Transverse colon (tissue), 4 donors: ENCODE results near the gene DLGAP1. TPM values are rescaled to one million over a fixed set of nuclear protein-coding genes. Genes with fewer than 3 reads are reported as not detected.
A peak's percentile ranks its signal among the peaks of the same experiment; 100 is the strongest.

Experiments
- DNase-seq: peaks from one replicate; pipeline ENCODE4 v3.0.0-alpha.2; 2019
- H3K27ac ChIP-seq, 4 donors: fragments of 200-600 bp; sonication (generic); 2 replicates each; pipeline ENCODE4 v1.5.1; 2016 to 2018; ENCODE audit warnings: inconsistent platforms in 4 of 4
- H3K27me3 ChIP-seq: fragments of 200-600 bp; sonication (generic); 2 replicates; pipeline ENCODE4 v1.5.1; 2017; ENCODE audit warnings: inconsistent platforms
- H3K36me3 ChIP-seq, 4 donors: fragments of 200-600 bp; sonication (generic); 2 replicates each; pipeline ENCODE4 v1.5.1; 2017 to 2019; ENCODE audit warnings: inconsistent platforms in 4 of 4
- H3K4me1 ChIP-seq, 4 donors: fragments of 200-600 bp; sonication (generic); 2 replicates each; pipeline ENCODE4 v1.5.1; 2017 to 2020; ENCODE audit warnings: inconsistent platforms in 4 of 4
- H3K4me3 ChIP-seq, 4 donors: fragments of 200-600 bp; sonication (generic); 1 replicate in 1 of 4; 2 replicates in 3 of 4; pipeline versions ENCODE4 v1.5.1 to v1.6.1; 2017 to 2019; ENCODE audit warnings: inconsistent platforms in 4 of 4
- H3K9me3 ChIP-seq, 2 donors: fragments of 200-600 bp; sonication (generic); 2 replicates each; pipeline ENCODE4 v1.5.1; 2017 to 2019; ENCODE audit warnings: inconsistent platforms in 2 of 2
- EP300 ChIP-seq: sonication (generic); formaldehyde crosslinking; IDR thresholded peaks from one replicate; pipeline ENCODE4 v1.6.1; 2017; ENCODE audit warnings: antibody characterized with exemption, low read depth
- POLR2A ChIP-seq: fragments of 450-650 bp; IDR thresholded peaks from one replicate; pipeline ENCODE4 v1.6.1; 2016; ENCODE audit warnings: antibody characterized with exemption, mild to moderate bottlenecking, moderate library complexity
- POLR2AphosphoS5 ChIP-seq, 3 donors: sonication (generic); formaldehyde crosslinking; IDR thresholded peaks; one replicate each; pipeline ENCODE4 v1.6.1; 2016; ENCODE audit warnings: antibody characterized with exemption in 3 of 3
- WGBS, 2 donors: methylation state at CpG; one replicate each; pipeline ENCODE4 v1.1.5; 2018; ENCODE audit warnings: low coverage in 1 of 2; 5-methylcytosine and 5-hydroxymethylcytosine counted together
- in situ Hi-C, 4 donors: fragments of 200-750 bp; cut with MboI; loops; one replicate each; pipeline versions ENCODE4 v1.15.0 to v1.15.1; 2017; ENCODE audit warnings: low sequenced_read_pairs in 3 of 4, low pct_ligation_motif_present in 1 of 4, low pct_unique_long_range_greater_than_20kb in 1 of 4
- intact Hi-C: fragments of 100-400 bp; cut with DNase I; formaldehyde crosslinking; loops from one replicate; pipeline ENCODE4 v1.15.1; 2023; ENCODE audit warnings: low total_unique reads
- total RNA-seq, 4 donors: library from RNA; depleted of rRNA; stranded (reverse); fragments of >200 nt; gene quantifications; one replicate each; pipeline ENCODE4 v1.1.0, GENCODE V29; 2016
- TF ChIP-seq, protein P1 (sequence below), 5 experiments: fragments of 200-600 bp in 3 of 5; fragments of 450-650 bp in 2 of 5; sonication (generic) in 3 of 5; IDR thresholded peaks; 1 replicate in 2 of 5; 2 replicates in 3 of 5; pipeline ENCODE4 v1.5.1; 2016 to 2017; ENCODE audit warnings: antibody characterized with exemption in 5 of 5, inconsistent platforms in 3 of 5, mild to moderate bottlenecking in 2 of 5, moderate library complexity in 1 of 5

DLGAP1 gene
- total RNA-seq, 4 donors from 2014 or later, result 2.7 to 7.2 (median 3.3) TPM

DNA sequence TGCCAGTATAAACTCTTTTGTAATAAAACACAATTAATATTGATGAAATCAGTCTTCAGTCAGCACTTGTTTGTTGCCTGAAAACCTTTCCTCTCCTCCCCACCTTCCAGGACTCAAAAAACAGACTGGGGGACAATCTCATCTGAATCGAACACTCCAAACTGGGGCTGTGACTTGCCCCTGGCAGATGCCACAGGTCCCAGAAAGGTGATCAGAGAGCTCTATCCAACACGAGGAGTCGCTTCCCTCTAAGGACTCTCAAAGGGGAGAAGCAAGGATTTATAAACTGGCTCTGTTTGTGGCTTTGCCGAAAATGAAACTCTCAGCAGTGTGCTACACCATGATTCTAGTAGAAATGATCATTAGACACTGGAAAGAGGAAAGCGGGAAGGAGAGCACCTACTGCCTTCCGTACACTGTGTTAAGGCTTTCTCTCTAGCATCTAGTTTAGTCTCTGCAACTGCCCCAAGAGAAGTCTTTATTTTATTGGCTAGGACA is 805.9 kb downstream of the DLGAP1 start:
- H3K9me3 ChIP-seq, result no peaks in the 10 kb centered on the region
- no peaks in the 10 kb centered on the region for H3K27me3 ChIP-seq
- H3K4me3 ChIP-seq, result no peak overlapping the region
- no peaks in the 10 kb centered on the region for H3K36me3 ChIP-seq
- no peak for DNase-seq
- in situ Hi-C loops (no loop called here), intact Hi-C loops (no loop called here)
- H3K4me1 ChIP-seq, result peaks cover 0 to 15% (median 8%) of the 10 kb centered on the region in 4 donors
- 80 to 86% methylated on average over 3 to 6 of the region's 6 CpGs for WGBS, 2 donors
- H3K27ac ChIP-seq, result peak overlapping the region in 2 of 4 donors; percentile 6 to 11
- TF ChIP-seq POLR2AphosphoS5 (IDR thresholded peaks at IDR 0.05) (no peak), EP300 (no peak)

DNA sequence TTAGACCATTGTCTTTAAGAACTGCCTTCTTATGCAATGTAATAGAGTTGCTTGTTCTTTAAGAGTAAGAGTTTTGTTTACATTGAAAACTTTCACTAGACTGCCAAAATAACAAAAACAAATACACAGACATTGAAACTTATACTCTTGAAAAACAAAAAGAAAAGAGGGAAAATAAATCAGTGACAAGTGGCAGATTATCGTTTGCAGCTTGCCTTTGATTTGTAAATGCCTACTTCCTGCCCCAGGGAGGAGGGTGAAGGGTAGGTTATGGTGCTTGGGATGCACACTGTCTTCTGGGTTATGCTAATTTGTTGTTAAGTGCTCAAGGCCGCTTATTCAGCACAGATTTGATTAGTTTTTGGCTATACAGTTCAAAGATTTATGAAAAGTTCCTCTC is 806.5 kb downstream of the DLGAP1 start:
- no peak for TF ChIP-seq POLR2AphosphoS5 (IDR thresholded peaks at IDR 0.05)
- no peak for TF ChIP-seq POLR2A
- TF ChIP-seq, protein P1, sequence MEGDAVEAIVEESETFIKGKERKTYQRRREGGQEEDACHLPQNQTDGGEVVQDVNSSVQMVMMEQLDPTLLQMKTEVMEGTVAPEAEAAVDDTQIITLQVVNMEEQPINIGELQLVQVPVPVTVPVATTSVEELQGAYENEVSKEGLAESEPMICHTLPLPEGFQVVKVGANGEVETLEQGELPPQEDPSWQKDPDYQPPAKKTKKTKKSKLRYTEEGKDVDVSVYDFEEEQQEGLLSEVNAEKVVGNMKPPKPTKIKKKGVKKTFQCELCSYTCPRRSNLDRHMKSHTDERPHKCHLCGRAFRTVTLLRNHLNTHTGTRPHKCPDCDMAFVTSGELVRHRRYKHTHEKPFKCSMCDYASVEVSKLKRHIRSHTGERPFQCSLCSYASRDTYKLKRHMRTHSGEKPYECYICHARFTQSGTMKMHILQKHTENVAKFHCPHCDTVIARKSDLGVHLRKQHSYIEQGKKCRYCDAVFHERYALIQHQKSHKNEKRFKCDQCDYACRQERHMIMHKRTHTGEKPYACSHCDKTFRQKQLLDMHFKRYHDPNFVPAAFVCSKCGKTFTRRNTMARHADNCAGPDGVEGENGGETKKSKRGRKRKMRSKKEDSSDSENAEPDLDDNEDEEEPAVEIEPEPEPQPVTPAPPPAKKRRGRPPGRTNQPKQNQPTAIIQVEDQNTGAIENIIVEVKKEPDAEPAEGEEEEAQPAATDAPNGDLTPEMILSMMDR (IDR thresholded peaks at IDR 0.05), result no peak
- no peak for TF ChIP-seq EP300
- no peak for DNase-seq
- in situ Hi-C loops, result no loop called here
- Histone ChIP-seq H3K27me3 (no peaks in the 10 kb centered on the region), H3K4me1 (peaks cover 0 to 15% (median 8%) of the 10 kb centered on the region in 4 donors), H3K27ac (no peak overlapping the region), H3K36me3 (no peaks in the 10 kb centered on the region), H3K4me3 (no peak overlapping the region), H3K9me3 (no peaks in the 10 kb centered on the region)
- intact Hi-C loops, result no loop called here
- 57 to 58% methylated on average over 2 of the region's 2 CpGs for WGBS, 2 donors

DNA sequence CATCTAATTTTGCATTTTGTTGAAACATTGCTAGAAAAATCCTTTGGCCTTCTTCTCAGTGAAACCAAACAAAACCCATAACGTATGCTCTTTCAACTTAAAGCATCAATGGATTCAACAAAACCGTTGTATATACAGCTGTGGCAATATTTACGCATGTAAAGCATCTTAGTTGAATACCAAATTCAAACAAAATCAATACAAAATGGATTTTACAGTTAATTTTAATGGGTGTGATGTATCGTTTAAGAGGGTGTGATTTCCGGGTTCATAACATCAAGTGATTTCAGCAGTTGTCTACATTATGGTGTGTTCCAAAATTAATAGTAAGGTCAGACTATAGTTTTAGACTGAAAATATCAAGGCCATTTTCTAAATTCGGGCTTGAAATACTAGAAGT is 806.9 kb downstream of the DLGAP1 start:
- TF ChIP-seq, protein P1 (IDR thresholded peaks at IDR 0.05), result no peak
- TF ChIP-seq POLR2AphosphoS5 (IDR thresholded peaks at IDR 0.05) (no peak), POLR2A (no peak), EP300 (no peak)
- Histone ChIP-seq H3K4me3 (no peak overlapping the region), H3K36me3 (no peaks in the 10 kb centered on the region), H3K27me3 (no peaks in the 10 kb centered on the region), H3K9me3 (no peaks in the 10 kb centered on the region), H3K27ac (no peak overlapping the region), H3K4me1 (peaks cover 0 to 12% (median 7%) of the 10 kb centered on the region in 4 donors)
- in situ Hi-C loops (no loop called here), intact Hi-C loops (no loop called here)
- no peak for DNase-seq
- 77 to 79% methylated on average over 4 to 6 of the region's 6 CpGs for WGBS, 2 donors

DNA sequence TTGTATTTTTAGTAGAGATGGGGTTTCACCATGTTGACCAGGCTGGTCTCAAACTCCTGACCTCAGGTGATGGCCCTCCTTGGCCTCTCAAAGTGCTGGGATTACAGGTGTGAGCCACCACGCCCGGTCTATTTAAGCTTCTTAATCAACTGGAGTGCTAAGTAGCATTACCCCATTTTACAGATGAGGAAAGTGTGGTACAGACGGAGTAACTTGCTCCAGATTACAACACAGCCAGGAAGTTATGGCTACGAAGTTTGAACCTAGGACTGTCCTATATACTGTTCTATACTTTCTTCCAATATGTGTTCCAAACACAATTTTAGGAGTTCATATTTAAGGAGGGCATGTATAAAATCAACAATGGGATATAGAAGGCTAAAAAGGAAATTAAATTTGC is 807.5 kb downstream of the DLGAP1 start:
- H3K4me1 ChIP-seq, result peaks cover 0 to 6% (median 3%) of the 10 kb centered on the region in 4 donors
- no peaks in the 10 kb centered on the region for H3K36me3 ChIP-seq
- TF ChIP-seq POLR2A (no peak), POLR2AphosphoS5 (IDR thresholded peaks at IDR 0.05) (no peak), EP300 (no peak)
- TF ChIP-seq, protein P1 (IDR thresholded peaks at IDR 0.05), result no peak
- no peak overlapping the region for H3K4me3 ChIP-seq
- intact Hi-C loops (no loop called here), in situ Hi-C loops (no loop called here)
- 92 to 93% methylated on average over 2 to 4 of the region's 4 CpGs for WGBS, 2 donors
- no peaks in the 10 kb centered on the region for H3K9me3 ChIP-seq
- DNase-seq, result no peak
- no peak overlapping the region for H3K27ac ChIP-seq
- no peaks in the 10 kb centered on the region for H3K27me3 ChIP-seq
